Neural progenitor cell (in vitro differentiated cells): ENCODE results near the gene TIMP2. TPM values are rescaled to one million over a fixed set of nuclear protein-coding genes. Genes with fewer than 3 reads are reported as not detected.

Experiments
- DNase-seq: peaks from one replicate; pipeline ENCODE4 v3.0.0-alpha.2; 2016; ENCODE audit warnings: low spot score
- H2AFZ ChIP-seq: fragments of 200-600 bp; sonication (generic); replicated peaks from 2 replicates; pipeline ENCODE4 v1.6.1; 2016; ENCODE audit warnings: antibody characterized with exemption
- H3F3A ChIP-seq: fragments of 200-600 bp; sonication (generic); 2 replicates; pipeline ENCODE4 v1.6.1; 2016; ENCODE audit warnings: antibody characterized with exemption, low read depth
- H3K27ac ChIP-seq: fragments of 200-600 bp; sonication (generic); 2 replicates; pipeline ENCODE4 v1.5.1; 2016; ENCODE audit warnings: mild to moderate bottlenecking
- H3K27me3 ChIP-seq: fragments of 200-600 bp; sonication (generic); 2 replicates; pipeline ENCODE4 v1.6.1; 2016; ENCODE audit warnings: mild to moderate bottlenecking, moderate library complexity
- H3K36me3 ChIP-seq: fragments of 200-600 bp; sonication (generic); 2 replicates; pipeline ENCODE4 v1.5.1; 2016
- H3K4me1 ChIP-seq: fragments of 200-600 bp; sonication (generic); 2 replicates; pipeline ENCODE4 v1.6.1; 2016; ENCODE audit warnings: mixed run types
- H3K4me2 ChIP-seq: fragments of 200-600 bp; sonication (generic); 2 replicates; pipeline ENCODE4 v1.6.1; 2016
- H3K4me3 ChIP-seq: fragments of 200-600 bp; sonication (generic); 2 replicates; pipeline ENCODE4 v1.5.1; 2016
- H3K79me2 ChIP-seq: fragments of 200-600 bp; sonication (generic); 2 replicates; pipeline ENCODE4 v1.6.1; 2016; ENCODE audit warnings: low read depth
- H3K9ac ChIP-seq: fragments of 200-600 bp; sonication (generic); 2 replicates; pipeline ENCODE4 v1.6.1; 2016
- H3K9me3 ChIP-seq: fragments of 200-600 bp; sonication (generic); 2 replicates; pipeline ENCODE4 v1.5.1; 2016; ENCODE audit warnings: low read depth
- H4K20me1 ChIP-seq: fragments of 200-600 bp; sonication (generic); 2 replicates; pipeline ENCODE4 v1.6.1; 2016; ENCODE audit warnings: low read depth
- H3K27ac Mint-ChIP-seq: 3 replicates; pipeline ENCODE4 v1.8.0; 2021; ENCODE audit warnings: mixed read lengths
- H3K27me3 Mint-ChIP-seq: 2 replicates; pipeline ENCODE4 v1.8.0; 2022; ENCODE audit warnings: low read depth, mild to moderate bottlenecking, inconsistent platforms, moderate library complexity, mixed read lengths; ENCODE audit not compliant: insufficient read depth
- H3K36me3 Mint-ChIP-seq: 3 replicates; pipeline ENCODE4 v1.8.0; 2021; ENCODE audit warnings: mixed read lengths
- H3K4me1 Mint-ChIP-seq: 3 replicates; pipeline ENCODE4 v1.8.0; 2021; ENCODE audit warnings: mixed read lengths
- H3K4me3 Mint-ChIP-seq: 3 replicates; pipeline ENCODE4 v1.8.0; 2021; ENCODE audit warnings: mild to moderate bottlenecking, moderate library complexity, mixed read lengths
- H3K9me3 Mint-ChIP-seq: 3 replicates; pipeline ENCODE4 v1.8.0; 2020; ENCODE audit warnings: mixed read lengths
- EZH2 ChIP-seq: fragments of 200-600 bp; sonication (generic); IDR thresholded peaks from 2 replicates; pipeline ENCODE4 v1.6.1; 2017; ENCODE audit warnings: antibody characterized with exemption, mild to moderate bottlenecking, moderate library complexity
- EZH2phosphoT487 ChIP-seq: fragments of 200-600 bp; sonication (generic); IDR thresholded peaks from 2 replicates; pipeline ENCODE4 v1.6.1; 2017; ENCODE audit warnings: antibody characterized with exemption
- total RNA-seq: library from RNA; depleted of rRNA; stranded (reverse); fragments of >200 nt; gene quantifications from 2 replicates; pipeline ENCODE4 v1.2.3, GENCODE V29; 2015; ENCODE audit warnings: low replicate concordance
- TF ChIP-seq, protein P1 (sequence below): fragments of 200-600 bp; sonication (generic); IDR thresholded peaks from 2 replicates; pipeline ENCODE4 v1.5.1; 2017; ENCODE audit warnings: antibody characterized with exemption, mild to moderate bottlenecking

The TIMP2 gene
- total RNA-seq, 1 donor from 2014 or later, result 19.8 TPM

DNA sequence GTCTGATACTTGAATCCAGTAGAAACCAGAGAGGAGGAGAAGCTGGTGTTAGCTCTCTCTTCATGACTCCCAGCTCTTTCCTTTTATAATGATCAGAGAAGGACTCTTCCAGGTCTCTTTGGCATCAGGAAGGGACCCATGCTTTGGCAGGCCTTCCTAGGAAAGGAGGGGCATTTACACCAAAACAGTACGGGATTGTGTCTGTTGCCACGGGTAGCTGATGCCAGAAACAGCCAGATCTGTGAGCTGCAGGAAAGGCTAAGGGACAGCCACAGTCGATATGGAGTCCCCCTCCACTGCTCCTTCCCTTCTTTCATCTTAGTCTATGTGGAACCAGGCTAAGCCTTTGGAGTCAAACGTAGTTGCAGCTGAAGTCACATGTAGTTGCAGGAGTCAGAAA is 31.5 kb downstream of the TIMP2 start:
- no peaks in the 10 kb centered on the region for H3K27me3 ChIP-seq
- H3K4me3 Mint-ChIP-seq, result no peak overlapping the region
- peaks cover 51% of the 10 kb centered on the region for H3K4me1 Mint-ChIP-seq
- TF ChIP-seq, protein P1, sequence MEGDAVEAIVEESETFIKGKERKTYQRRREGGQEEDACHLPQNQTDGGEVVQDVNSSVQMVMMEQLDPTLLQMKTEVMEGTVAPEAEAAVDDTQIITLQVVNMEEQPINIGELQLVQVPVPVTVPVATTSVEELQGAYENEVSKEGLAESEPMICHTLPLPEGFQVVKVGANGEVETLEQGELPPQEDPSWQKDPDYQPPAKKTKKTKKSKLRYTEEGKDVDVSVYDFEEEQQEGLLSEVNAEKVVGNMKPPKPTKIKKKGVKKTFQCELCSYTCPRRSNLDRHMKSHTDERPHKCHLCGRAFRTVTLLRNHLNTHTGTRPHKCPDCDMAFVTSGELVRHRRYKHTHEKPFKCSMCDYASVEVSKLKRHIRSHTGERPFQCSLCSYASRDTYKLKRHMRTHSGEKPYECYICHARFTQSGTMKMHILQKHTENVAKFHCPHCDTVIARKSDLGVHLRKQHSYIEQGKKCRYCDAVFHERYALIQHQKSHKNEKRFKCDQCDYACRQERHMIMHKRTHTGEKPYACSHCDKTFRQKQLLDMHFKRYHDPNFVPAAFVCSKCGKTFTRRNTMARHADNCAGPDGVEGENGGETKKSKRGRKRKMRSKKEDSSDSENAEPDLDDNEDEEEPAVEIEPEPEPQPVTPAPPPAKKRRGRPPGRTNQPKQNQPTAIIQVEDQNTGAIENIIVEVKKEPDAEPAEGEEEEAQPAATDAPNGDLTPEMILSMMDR, result no peak
- TF ChIP-seq EZH2phosphoT487, result no peak
- no peak for TF ChIP-seq EZH2
- H3K36me3 ChIP-seq, result no peaks in the 10 kb centered on the region
- peaks cover 80% of the 10 kb centered on the region for H4K20me1 ChIP-seq
- no peak overlapping the region for H3K27ac ChIP-seq
- H3K36me3 Mint-ChIP-seq, result no peaks in the 10 kb centered on the region
- no peaks in the 10 kb centered on the region for H3K9me3 ChIP-seq
- H2AFZ ChIP-seq, result no peak overlapping the region
- peaks cover 4% of the 10 kb centered on the region for H3K27me3 Mint-ChIP-seq
- no peaks in the 10 kb centered on the region for H3K9me3 Mint-ChIP-seq
- DNase-seq, result no peak
- H3K4me3 ChIP-seq, result no peak overlapping the region
- H3K27ac Mint-ChIP-seq, result no peak overlapping the region
- H3K79me2 ChIP-seq, result peaks cover 19% of the 10 kb centered on the region
- H3F3A ChIP-seq, result no peaks in the 10 kb centered on the region
- H3K4me2 ChIP-seq, result no peak overlapping the region
- no peaks in the 10 kb centered on the region for H3K4me1 ChIP-seq
- H3K9ac ChIP-seq, result no peak overlapping the region

DNA sequence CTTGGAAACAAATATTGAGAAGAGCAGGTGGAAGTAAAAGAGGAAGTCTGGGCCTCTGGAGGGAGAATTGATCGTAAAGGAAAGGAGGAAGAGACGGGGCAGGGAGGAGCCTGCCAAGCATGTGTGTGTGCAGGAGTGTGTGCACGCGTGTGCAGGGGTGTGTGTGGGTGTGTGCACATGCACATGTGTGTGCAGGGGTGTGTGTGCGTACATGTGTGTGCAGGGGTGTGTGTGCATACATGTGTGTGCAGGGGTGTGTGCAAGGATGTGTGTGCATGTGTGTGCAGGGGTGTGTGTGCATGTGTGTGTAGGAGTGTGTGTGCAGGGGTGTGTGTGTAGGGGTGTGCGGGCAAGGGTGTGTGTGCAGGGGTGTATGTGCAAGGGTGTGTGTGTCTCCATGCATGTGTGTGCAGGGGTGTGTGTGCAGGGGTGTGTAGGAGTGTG is 32.2 kb downstream of the TIMP2 start:
- H3K9me3 ChIP-seq, result no peaks in the 10 kb centered on the region
- peaks cover 72% of the 10 kb centered on the region for H4K20me1 ChIP-seq
- Mint-ChIP-seq H3K27me3 (peaks cover 4% of the 10 kb centered on the region), H3K4me3 (no peak overlapping the region), H3K9me3 (no peaks in the 10 kb centered on the region), H3K36me3 (no peaks in the 10 kb centered on the region), H3K4me1 (peaks cover 51% of the 10 kb centered on the region), H3K27ac (peak overlapping the region; percentile 4)
- no peak overlapping the region for H3K4me2 ChIP-seq
- no peaks in the 10 kb centered on the region for H3K27me3 ChIP-seq
- no peak overlapping the region for H2AFZ ChIP-seq
- no peaks in the 10 kb centered on the region for H3F3A ChIP-seq
- H3K4me1 ChIP-seq, result no peaks in the 10 kb centered on the region
- H3K79me2 ChIP-seq, result peaks cover 16% of the 10 kb centered on the region
- DNase-seq, result no peak
- H3K9ac ChIP-seq, result no peak overlapping the region
- no peaks in the 10 kb centered on the region for H3K36me3 ChIP-seq
- TF ChIP-seq EZH2phosphoT487 (no peak), EZH2 (no peak)
- TF ChIP-seq, protein P1, result no peak
- no peak overlapping the region for H3K27ac ChIP-seq
- no peak overlapping the region for H3K4me3 ChIP-seq

DNA sequence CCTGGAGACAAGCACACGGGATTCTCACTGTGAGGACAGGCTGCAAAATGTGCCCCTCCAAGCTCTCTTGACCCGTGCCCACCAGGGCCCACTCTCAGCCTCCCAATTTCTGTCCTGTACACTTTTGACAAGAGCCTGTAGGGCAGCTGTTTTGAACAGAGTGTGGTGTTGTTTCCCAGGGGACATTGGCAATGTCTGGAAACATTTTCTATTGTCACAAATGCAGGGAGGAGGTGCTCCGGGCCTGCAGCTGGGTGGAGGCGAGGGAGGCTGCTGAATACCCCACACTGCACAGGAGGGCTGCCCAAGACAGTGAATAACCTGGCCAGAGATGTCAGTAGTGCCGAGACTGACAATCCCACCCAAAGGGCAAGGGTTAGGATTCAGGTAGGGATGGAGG is 32.7 kb downstream of the TIMP2 start:
- Histone ChIP-seq H3K9ac (no peak overlapping the region), H3K4me3 (no peak overlapping the region), H3K9me3 (no peaks in the 10 kb centered on the region), H3K36me3 (no peaks in the 10 kb centered on the region), H2AFZ (no peak overlapping the region), H3K4me2 (no peak overlapping the region), H3K79me2 (peaks cover 12% of the 10 kb centered on the region), H3K27ac (peak overlapping the region; percentile 49), H3F3A (no peaks in the 10 kb centered on the region), H4K20me1 (peaks cover 68% of the 10 kb centered on the region), H3K27me3 (no peaks in the 10 kb centered on the region), H3K4me1 (no peaks in the 10 kb centered on the region)
- H3K9me3 Mint-ChIP-seq, result no peaks in the 10 kb centered on the region
- TF ChIP-seq, protein P1, result no peak
- H3K4me3 Mint-ChIP-seq, result no peak overlapping the region
- peaks cover 3% of the 10 kb centered on the region for H3K36me3 Mint-ChIP-seq
- peak overlapping the region; percentile 4 for H3K27ac Mint-ChIP-seq
- peaks cover 4% of the 10 kb centered on the region for H3K27me3 Mint-ChIP-seq
- peaks cover 52% of the 10 kb centered on the region for H3K4me1 Mint-ChIP-seq
- DNase-seq, result no peak
